ENCODE data around the gene SMCO2.
A peak's percentile ranks its signal among the peaks of the same experiment; 100 is the strongest.

The SMCO2 gene

DNA sequence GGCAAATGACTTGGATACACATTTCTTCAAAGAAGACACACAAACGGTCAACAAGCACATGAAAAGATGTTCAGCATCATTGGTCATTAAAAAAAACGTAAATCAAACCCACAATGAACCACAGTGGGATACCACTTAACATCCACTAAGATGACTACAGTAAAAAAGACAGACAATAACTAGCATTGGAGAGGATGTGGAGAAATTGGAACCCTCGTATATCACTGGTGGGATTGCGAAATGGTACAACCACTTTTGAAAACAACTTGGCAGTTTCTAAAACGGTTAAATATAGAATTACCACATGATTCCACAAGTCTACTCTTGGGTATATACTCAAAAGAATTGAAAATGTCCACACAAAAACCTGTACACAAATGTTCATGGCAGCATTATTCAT is 52.2 kb downstream of the SMCO2 start:
- no peak for DNase-seq (ENCODE audit: low read depth in 2 of 2, low spot score in 1 of 2)

DNA sequence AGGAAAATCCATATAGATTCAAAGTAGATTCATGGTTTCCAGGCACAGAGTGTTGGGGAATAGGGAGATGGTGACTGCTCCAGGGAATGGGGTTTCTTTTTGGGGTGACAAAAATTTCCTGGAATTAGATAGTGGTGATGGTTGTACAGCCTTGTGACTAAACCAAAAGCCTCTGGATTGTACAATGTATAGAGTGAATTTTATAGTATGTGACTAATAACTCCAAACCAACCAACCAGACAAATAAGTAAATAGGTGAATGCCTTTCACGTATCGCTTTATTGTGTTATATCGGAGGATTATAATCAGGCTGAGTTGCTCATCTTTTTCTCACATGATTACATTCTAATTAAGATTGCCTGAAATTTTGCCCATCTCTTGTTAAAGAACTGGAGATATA is 52.8 kb downstream of the SMCO2 start:
- DNase-seq (ENCODE audit: low read depth in 2 of 2, low spot score in 1 of 2): no peak

GRCh38 chr12:27500546-27500945 is 54.0 kb downstream of the SMCO2 start:
- DNase-seq (ENCODE audit: low read depth in 2 of 2, low spot score in 1 of 2): no peak

DNA sequence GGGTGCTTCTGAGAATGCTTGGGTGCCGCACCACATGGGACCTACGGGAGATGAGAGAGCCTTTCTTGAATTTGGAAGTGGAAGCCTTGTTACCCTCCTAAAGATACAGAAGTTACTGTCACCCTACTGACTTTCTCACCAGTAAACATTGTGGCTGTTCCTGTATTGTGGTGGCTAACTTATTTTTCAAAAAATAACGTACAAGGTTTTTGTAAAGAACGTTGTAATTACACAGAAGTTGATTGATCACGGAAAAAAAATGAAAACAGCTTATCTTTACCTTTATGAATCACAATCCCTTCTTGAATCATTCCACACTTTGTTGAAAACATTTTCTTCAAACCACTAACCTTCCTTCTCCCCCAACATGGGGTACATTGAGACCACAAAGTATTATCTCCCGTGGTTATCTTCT is 55.5 kb downstream of the SMCO2 start:
- DNase-seq (ENCODE audit: low read depth in 2 of 2, low spot score in 1 of 2): no peak

DNA sequence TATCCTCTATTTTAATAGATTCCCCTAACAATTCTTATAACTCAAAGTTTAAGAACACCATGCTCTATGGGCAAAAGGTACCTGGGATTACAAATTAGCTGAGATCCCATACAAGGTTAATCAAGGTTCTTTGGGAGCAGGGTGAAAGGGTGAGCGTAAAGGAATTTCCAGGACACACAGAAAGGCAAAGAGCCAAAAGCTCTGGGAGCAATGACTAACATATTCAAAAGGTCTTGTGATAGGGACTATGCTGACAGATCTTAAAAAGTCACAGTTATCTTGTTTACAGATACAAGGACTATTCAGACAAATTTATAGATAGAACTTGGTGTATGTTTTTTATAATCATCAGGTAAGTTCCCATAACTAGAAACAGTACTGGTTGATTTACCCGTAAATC is 58.0 kb downstream of the SMCO2 start:
- no peak for DNase-seq (ENCODE audit: low read depth in 2 of 2, low spot score in 1 of 2)

DNA sequence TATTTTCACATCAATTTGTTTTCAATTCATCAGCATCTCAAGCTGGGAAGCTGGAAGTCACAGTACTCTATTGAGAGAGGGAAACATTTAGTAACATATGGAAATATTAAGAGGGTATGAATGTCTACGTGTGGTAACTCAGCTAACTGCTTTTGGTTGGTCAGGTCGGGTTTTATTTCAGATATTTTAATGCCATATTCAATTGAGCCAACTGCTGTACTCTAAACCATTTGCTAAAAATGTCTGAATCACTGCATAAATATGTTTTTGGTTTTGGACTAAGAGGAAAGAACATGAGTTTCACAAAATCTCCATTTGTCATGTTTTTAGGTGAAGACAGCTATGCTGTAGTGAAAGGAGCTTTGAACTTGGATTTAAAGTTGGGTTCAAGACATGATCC is 58.6 kb downstream of the SMCO2 start:
- DNase-seq (ENCODE audit: low read depth in 2 of 2, low spot score in 1 of 2): no peak

DNA sequence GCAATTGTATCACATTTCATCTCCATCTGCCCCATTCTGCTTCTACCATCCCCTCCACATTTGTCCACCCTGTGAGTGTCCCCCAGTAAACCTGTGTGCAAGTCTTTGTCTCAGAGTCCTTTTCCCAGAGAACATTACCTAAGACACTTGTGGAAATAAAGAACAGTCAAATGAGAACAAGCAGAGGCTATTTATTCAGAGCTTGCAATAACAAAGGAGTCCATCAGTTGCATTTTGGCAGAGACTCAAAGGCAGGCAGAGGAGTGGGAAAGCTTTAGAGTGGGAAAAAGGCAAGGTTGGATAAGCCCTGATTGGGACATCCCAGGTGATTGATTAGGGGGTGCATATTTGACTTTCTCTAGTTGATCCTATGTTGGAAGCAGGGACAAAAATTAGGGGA is 59.2 kb downstream of the SMCO2 start:
- DNase-seq (ENCODE audit: low read depth in 2 of 2, low spot score in 1 of 2): no peak

DNA sequence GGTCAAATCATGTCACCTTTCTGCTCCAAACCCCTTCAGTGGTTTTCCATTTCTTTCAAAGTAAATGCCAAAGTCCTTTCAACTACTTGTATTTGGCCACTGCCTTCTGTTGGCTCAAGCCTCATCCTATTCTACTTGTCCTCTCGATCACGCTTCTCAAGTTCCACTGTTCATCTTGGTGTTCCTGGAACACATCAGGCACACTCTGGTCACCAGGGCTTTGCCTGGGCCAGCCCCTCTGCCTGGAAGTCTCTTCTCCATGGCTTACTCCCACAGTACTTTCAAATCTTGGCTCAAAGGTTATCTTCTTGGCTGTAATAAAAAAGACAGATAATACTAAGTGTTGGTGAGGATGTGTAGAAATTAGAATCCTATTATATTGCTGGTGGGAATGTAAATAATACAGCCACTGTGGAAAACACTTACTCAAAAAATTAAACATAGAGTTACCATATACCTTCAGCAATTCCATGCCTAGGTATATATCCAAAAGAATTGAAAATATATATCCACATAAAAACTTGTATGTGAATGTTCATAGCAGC is 60.2 kb downstream of the SMCO2 start:
- DNase-seq (ENCODE audit: low read depth in 2 of 2, low spot score in 1 of 2): no peak

GRCh38 chr12:27508736-27509431 is 62.3 kb downstream of the SMCO2 start:
- no peak for DNase-seq (ENCODE audit: low read depth in 2 of 2, low spot score in 1 of 2)

- DNase-seq (ENCODE audit: low read depth in 2 of 2, low spot score in 1 of 2): no peak
These were observed 64.6 kb downstream of the SMCO2 start for GRCh38 chr12:27511031-27511722.

DNA sequence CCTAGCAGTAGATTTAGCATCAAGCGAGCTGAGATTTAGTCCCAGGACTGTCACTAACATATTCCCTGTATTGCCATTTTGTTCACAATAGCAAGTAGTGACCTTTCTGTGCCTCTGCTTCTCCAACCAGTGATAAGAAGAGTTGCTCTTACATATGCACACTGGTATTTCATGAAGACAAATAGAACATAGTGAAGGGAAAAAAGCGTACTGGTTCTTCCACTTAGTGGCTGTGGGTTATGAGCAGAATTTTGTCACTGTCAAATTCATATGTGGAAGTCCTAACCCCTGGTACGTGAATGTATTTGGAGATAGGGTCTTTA is 65.1 kb downstream of the SMCO2 start:
- DNase-seq (ENCODE audit: low read depth in 2 of 2, low spot score in 1 of 2): no peak

- no peak for DNase-seq (ENCODE audit: low read depth in 2 of 2, low spot score in 1 of 2)
These were observed 66.8 kb downstream of the SMCO2 start for GRCh38 chr12:27513155-27513824.

DNA sequence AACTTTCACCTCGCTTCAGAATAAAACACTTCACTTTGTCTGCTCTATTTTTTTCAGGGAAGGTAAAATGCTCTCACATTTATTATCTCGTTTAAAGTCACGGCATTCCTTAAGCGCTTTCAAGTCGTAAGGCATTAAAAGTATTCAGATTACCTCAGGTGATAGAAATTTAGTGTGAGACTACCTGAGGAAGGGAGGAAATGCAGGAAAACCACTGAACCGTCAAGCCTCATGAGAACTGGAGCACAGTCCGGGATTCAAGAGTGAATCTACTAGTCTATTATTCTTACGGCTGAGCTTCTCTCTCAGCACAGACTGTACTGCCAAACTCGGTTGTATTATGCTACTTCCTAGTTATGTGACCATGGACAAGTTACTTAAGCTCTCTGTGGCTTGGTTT is 69.1 kb downstream of the SMCO2 start:
- DNase-seq (ENCODE audit: low read depth in 2 of 2, low spot score in 1 of 2): no peak

DNA sequence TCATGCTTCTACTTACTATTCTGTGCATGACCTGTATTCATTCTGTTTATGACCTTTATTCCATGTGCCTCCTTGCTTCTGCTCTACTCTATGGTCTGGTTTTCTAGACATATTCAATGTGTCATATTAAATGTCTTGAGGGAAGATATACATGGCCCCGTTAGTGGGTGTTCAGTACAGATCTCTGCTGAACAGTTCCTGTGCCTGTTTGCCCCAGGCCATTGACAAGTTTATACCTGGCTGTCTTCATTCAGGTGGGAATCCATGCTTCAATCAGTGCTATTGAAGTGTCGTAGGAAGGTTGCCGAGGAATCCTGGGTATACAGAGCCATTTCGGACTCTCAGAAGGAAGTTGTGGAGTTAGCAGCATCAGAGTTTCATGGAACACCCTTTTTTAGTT is 70.1 kb downstream of the SMCO2 start:
- DNase-seq (ENCODE audit: low read depth in 2 of 2, low spot score in 1 of 2): no peak

GRCh38 chr12:27517546-27517945 is 71.0 kb downstream of the SMCO2 start:
- DNase-seq (ENCODE audit: low read depth in 2 of 2, low spot score in 1 of 2): no peak

DNA sequence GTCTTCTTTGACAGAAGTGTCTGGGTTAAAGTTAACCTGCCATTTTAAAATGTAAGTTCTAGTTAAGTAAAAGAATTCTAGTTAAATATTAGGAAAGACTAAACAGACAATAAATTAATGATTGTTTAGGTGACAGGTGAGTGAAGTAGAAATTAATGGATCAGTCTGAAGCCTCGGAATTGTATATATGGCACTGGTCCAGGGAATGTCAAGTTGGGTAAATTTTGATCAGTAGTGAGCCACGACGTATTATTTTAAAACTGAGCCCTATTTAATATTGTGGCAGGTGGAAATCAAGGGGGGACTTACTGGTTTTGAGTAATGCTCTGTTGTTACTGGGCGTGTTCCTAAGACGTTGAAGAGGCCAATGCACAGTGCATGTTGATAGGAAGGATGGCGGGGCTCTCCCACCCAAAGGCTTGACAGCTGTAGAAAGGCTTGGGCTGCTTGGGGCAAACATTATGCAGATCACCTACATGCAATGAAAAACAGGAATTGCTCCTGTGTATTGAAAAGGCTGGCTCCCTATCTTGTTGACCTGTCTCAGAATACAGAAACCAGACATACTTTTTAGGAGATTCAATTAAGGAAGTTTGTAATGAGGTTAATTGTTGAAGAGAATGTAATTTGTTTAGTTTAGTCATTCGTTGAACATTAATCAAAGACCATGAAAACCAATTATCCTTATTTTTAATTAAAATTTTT is 71.6 kb downstream of the SMCO2 start:
- no peak for DNase-seq (ENCODE audit: low read depth in 2 of 2, low spot score in 1 of 2)

DNA sequence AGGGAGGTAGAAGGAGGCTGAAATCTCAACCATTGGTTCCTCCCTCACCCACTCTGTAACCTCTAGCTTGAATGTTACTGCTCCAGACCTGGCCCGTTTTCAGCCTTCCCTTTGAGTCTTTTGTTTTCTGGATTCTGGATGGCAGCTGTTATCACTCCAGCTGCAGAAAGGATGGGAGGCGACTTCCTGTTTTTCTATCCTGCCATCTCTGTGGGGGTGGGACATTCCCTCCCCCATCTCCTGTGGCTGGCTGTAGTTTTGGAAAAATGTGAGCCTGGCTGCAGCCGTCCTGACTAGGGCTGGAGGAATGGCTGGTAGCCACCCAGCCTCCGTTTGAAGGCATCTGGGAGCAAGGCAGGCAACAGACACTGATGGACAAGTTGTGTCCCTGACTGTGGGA is 74.5 kb downstream of the SMCO2 start:
- no peak for DNase-seq (ENCODE audit: low read depth in 2 of 2, low spot score in 1 of 2)

GRCh38 chr12:27521981-27522380 is 75.4 kb downstream of the SMCO2 start:
- DNase-seq (ENCODE audit: low read depth in 2 of 2, low spot score in 1 of 2): no peak

- no peak for DNase-seq (ENCODE audit: low read depth in 2 of 2, low spot score in 1 of 2)
These were observed 76.7 kb downstream of the SMCO2 start for GRCh38 chr12:27523305-27523641.

GRCh38 chr12:27523642-27524493 is 77.3 kb downstream of the SMCO2 start, which contains the start of gene PPFIBP1:
TSS of gene PPFIBP1 (plus strand) at chr12:27524206. CDS start at chr12:27633397, 109,191 bp downstream.
- DNase-seq (ENCODE audit: low read depth in 2 of 2, low spot score in 1 of 2): peak; percentile 96 to 99

DNA sequence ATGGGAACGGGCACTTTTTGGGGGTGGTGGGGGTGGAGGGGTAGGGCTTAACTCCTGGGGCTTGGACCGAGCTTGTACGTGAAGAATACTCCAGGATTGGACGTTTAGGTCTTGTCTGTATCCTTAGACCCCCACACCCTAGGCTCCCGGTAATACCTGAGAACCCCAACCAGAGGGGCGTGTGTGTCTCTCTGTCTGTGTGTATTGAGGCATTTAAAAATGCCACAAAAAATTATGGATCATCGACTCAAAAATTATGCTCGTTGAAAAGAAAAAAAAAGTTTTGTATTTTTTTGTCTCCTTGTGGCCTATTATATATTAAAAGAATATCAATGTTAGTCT is 77.9 kb downstream of the SMCO2 start:
- DNase-seq (ENCODE audit: low read depth in 2 of 2, low spot score in 1 of 2): no peak

All from stimulated activated CD8-positive, alpha-beta memory T cell treated with anti-CD3 and anti-CD28 coated beads, Interleukin-4, amount 100 ng/mL, for 4 hours (primary cell).